Endothelial cell (in vitro differentiated cells): ENCODE measurements around the gene PON3. TPM values are rescaled to one million over a fixed set of nuclear protein-coding genes. Genes with fewer than 3 reads are reported as not detected.

Source experiments
- DNase-seq: peaks from one replicate; pipeline ENCODE4 v3.0.0; 2021; ENCODE audit warnings: low spot score
- H3K27ac Mint-ChIP-seq: one replicate; pipeline ENCODE4 v1.8.0; 2021; ENCODE audit warnings: mixed read lengths, inconsistent platforms; ENCODE audit not compliant: unreplicated experiment
- H3K27me3 Mint-ChIP-seq: one replicate; pipeline ENCODE4 v1.8.0; 2021; ENCODE audit warnings: mild to moderate bottlenecking, moderate library complexity, mixed read lengths, inconsistent platforms; ENCODE audit not compliant: unreplicated experiment
- H3K36me3 Mint-ChIP-seq: one replicate; pipeline ENCODE4 v1.8.0; 2021; ENCODE audit warnings: mild to moderate bottlenecking, low read depth, mixed read lengths, inconsistent platforms; ENCODE audit not compliant: unreplicated experiment
- H3K4me1 Mint-ChIP-seq: one replicate; pipeline ENCODE4 v1.8.0; 2021; ENCODE audit warnings: mild to moderate bottlenecking, mixed read lengths, inconsistent platforms; ENCODE audit not compliant: unreplicated experiment
- H3K4me3 Mint-ChIP-seq: one replicate; pipeline ENCODE4 v1.8.0; 2021; ENCODE audit warnings: mild to moderate bottlenecking, mixed read lengths, inconsistent platforms; ENCODE audit not compliant: unreplicated experiment
- H3K9me3 Mint-ChIP-seq: one replicate; pipeline ENCODE4 v1.8.0; 2021; ENCODE audit warnings: mixed read lengths, inconsistent platforms; ENCODE audit not compliant: unreplicated experiment
- total RNA-seq: library from RNA; stranded (reverse); fragmentation: NEBNext Ultra II Directional; extraction: Animal tissue kit (Norgen Biotek cat#: 25700); gene quantifications from one replicate; pipeline ENCODE4 v1.2.1, GENCODE V29; 2021; ENCODE audit not compliant: unreplicated experiment
- TF ChIP-seq, protein P1 (sequence below): fragments of 200-600 bp; sonication (generic); IDR thresholded peaks from one replicate; pipeline ENCODE4 v1.5.0; 2021; ENCODE audit warnings: antibody characterized with exemption; ENCODE audit not compliant: unreplicated experiment

The PON3 gene
- total RNA-seq, 1 donor from 2014 or later = 50.9 TPM

DNA sequence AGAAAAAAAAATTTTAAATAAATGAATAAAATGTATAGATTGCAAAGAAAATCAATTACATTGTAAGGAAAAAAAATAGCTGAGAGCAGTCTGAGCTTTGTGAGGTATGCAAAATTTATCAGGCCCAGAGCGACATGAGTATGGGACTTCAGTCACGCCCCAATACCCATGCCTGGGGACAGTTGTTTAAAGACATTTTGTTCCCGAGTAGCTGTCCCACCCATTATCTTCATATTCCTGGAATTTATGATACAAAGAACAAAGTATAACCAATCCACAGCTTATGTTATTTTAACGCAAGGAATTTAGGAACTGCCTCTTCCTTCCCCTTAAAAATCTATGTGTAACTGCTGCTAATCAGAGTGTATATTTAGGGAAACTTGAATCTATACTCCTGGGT, 40.2 kb upstream of the PON3 start:
- TF ChIP-seq, protein P1, sequence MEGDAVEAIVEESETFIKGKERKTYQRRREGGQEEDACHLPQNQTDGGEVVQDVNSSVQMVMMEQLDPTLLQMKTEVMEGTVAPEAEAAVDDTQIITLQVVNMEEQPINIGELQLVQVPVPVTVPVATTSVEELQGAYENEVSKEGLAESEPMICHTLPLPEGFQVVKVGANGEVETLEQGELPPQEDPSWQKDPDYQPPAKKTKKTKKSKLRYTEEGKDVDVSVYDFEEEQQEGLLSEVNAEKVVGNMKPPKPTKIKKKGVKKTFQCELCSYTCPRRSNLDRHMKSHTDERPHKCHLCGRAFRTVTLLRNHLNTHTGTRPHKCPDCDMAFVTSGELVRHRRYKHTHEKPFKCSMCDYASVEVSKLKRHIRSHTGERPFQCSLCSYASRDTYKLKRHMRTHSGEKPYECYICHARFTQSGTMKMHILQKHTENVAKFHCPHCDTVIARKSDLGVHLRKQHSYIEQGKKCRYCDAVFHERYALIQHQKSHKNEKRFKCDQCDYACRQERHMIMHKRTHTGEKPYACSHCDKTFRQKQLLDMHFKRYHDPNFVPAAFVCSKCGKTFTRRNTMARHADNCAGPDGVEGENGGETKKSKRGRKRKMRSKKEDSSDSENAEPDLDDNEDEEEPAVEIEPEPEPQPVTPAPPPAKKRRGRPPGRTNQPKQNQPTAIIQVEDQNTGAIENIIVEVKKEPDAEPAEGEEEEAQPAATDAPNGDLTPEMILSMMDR = no peak
- DNase-seq = no peak
- H3K27ac Mint-ChIP-seq = no peak overlapping the region
- H3K4me3 Mint-ChIP-seq = no peak overlapping the region
- H3K4me1 Mint-ChIP-seq = peaks cover 30% of the 10 kb centered on the region
- H3K36me3 Mint-ChIP-seq = no peaks in the 10 kb centered on the region
- H3K27me3 Mint-ChIP-seq = no peaks in the 10 kb centered on the region
- no peaks in the 10 kb centered on the region for H3K9me3 Mint-ChIP-seq

DNA sequence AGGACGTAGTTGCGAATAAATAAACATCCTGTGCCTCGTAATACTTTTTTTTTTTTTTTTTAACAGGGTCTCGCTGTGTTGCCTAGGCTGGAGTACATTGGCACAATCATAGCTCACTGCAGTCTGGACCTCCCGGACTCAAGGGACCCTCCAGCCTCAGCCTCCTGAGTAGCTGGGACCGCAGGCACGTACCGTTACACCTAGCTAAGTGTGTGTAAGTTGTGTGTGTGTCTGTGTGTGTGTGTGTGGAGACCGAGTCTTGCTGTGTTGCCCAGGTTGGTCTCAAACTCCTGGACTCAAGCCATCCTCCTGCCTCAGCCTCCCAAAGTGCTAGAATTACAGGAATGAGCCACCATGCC, 39.2 kb upstream of the PON3 start:
- Mint-ChIP-seq H3K27me3 (no peaks in the 10 kb centered on the region), H3K36me3 (no peaks in the 10 kb centered on the region), H3K4me1 (peaks cover 30% of the 10 kb centered on the region), H3K9me3 (no peaks in the 10 kb centered on the region), H3K27ac (peak overlapping the region; percentile 97), H3K4me3 (peak overlapping the region; percentile 91)
- TF ChIP-seq, protein P1 = no peak
- DNase-seq = no peak

DNA sequence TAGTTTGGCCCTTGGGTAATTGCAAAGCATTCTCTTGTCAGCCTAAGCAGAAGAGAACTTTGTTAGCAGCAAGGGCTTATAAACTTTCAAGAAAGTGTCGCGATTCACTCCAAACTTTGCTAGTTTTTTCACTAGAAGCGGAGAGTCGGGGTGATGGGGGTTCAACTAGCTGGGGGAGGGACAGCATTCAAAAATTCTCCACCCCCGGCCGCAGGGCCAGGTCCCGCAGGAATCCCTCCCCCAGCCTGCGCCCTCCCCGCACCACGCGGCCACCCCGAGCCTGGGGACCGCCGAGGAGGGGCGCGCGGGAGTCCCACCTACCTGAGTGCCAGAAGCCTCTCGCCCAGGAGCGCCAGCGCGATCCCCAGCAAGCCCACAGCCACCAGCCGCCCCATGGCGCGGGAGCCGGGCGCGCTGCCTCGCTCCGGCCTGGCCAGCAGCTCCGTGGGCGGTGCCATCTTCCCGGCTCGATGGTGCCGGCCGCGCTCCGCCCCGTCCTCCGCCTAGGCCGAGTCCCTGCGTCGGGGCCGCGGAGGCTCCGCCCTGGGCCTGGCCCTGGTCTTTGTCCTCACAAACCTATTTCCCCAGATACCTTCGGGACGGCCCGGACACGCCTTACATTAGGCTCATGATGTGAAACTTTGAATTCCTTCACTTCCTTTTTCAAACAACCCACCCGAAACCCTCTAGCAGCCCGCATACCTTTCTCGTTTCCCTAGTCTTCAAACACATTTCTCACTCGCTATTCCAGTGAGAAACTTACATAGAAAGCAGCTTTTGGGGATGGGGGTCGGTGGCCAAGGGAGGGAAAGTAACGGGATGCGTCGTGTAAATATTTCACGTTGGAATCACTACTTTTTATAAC, 38.6 kb upstream of the PON3 start, which contains the start of gene PON2:
Gene PON2 (minus strand): TSS at position 472 of the 865 bp plus-strand sequence. CDS start 77 bp downstream, at position 395.
- Mint-ChIP-seq H3K4me3 (peak within 1 kb of the TSS; percentile 91), H3K27ac (peak within 1 kb of the TSS; percentile 97), H3K27me3 (no peaks in the 10 kb centered on the region), H3K36me3 (no peaks in the 10 kb centered on the region), H3K9me3 (no peaks in the 10 kb centered on the region), H3K4me1 (peaks cover 30% of the 10 kb centered on the region)
- TF ChIP-seq, protein P1 = no peak
- DNase-seq = peak; percentile 82

DNA sequence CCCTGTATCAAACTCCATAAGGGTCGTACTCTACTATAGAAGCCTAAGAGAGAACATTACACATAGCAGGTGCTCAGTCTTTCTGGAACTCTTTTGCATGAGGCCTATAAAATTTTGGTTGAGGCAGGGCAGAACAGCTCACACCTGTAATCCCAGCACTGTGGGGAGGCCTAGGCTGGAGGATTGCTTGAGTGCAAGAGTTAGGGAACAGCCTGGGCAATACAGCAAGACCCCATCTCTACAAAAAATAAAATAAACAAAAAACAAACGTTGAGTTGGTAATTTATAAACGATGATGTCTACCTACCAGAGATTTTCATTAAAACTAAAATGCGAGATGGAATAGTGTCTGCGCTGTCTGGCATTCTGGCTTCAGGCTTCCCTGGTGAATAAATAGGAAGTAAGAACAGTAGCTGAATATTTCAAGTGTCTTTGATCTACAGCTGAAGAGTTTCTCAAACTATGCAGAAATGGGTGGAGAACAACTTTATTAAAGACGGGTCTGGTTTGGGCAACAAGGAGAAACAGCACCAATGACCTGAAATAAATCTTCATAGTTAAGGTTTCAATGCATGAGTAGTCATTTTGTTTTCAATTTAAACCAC, 37.9 kb upstream of the PON3 start:
- TF ChIP-seq, protein P1 = no peak
- H3K27ac Mint-ChIP-seq = peak overlapping the region; percentile 59
- H3K4me3 Mint-ChIP-seq = peak overlapping the region; percentile 82
- no peaks in the 10 kb centered on the region for H3K27me3 Mint-ChIP-seq
- no peaks in the 10 kb centered on the region for H3K9me3 Mint-ChIP-seq
- H3K36me3 Mint-ChIP-seq = no peaks in the 10 kb centered on the region
- no peak for DNase-seq
- peaks cover 26% of the 10 kb centered on the region for H3K4me1 Mint-ChIP-seq

DNA sequence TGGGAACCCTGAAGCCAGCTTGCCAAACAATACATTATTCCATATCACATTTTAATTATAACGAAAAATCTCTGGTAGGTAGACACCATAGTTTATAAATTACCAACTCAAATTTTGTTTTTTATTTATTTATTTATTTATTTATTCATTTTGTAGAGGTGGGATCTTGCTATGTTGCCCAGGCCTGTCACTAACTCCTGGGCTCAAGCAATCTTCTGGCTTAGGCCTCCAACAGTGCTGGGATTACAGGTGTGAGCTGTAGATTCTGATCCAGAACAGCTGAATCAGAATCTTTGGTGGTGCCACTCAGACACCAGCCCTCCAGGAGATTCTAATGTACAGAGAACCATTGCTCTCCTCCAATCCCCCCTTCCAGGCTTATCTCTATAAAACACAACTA, 37.0 kb upstream of the PON3 start:
- TF ChIP-seq, protein P1 = no peak
- Mint-ChIP-seq H3K27ac (no peak overlapping the region), H3K4me3 (no peak overlapping the region), H3K27me3 (no peaks in the 10 kb centered on the region), H3K36me3 (no peaks in the 10 kb centered on the region), H3K4me1 (peaks cover 27% of the 10 kb centered on the region), H3K9me3 (no peaks in the 10 kb centered on the region)
- no peak for DNase-seq
